ENCODE measurements around the gene BMPR1A. TPM values are rescaled to one million over a fixed set of nuclear protein-coding genes. Genes with fewer than 3 reads are reported as not detected.

Gene BMPR1A
- total and polyA plus RNA-seq, 2 donors from 2014 or later: 7.9 to 37.4 TPM

- Histone ChIP-seq H3K27ac (ENCODE audit: low read depth in 2 of 2, low read length in 2 of 2) (peak within 1 kb of the TSS; percentile 67 to 87), H3K36me3 (ENCODE audit: control insufficient read depth in 2 of 3, insufficient read depth in 3 of 3, low read length in 3 of 3) (no peaks in the 10 kb centered on the region), H3K4me1 (ENCODE audit: control insufficient read depth in 2 of 3, insufficient read depth in 2 of 3, low read depth in 1 of 3, low read length in 3 of 3) (peaks cover 0 to 43% (median 11%) of the 10 kb centered on the region in 3 donors), H3K4me3 (ENCODE audit: low read length in 3 of 3) (peak within 1 kb of the TSS in 1 of 3 donors; percentile 44), H3K9ac (ENCODE audit: low read length in 3 of 3) (peak within 1 kb of the TSS in 2 of 3 donors; percentile 32 to 40), H3K27me3 (ENCODE audit: control insufficient read depth, insufficient read depth, low read length) (no peaks in the 10 kb centered on the region), H3K9me3 (ENCODE audit: control insufficient read depth in 2 of 3, insufficient read depth in 1 of 3, low read length in 3 of 3) (no peaks in the 10 kb centered on the region)
- intact Hi-C loops (cut with DNase I): no loop called here
- DNase-seq (peak in 3 of 5 donors; percentile 67 to 78 (median 75)), FAIRE-seq (no peak)
- TF ChIP-seq, protein P1, sequence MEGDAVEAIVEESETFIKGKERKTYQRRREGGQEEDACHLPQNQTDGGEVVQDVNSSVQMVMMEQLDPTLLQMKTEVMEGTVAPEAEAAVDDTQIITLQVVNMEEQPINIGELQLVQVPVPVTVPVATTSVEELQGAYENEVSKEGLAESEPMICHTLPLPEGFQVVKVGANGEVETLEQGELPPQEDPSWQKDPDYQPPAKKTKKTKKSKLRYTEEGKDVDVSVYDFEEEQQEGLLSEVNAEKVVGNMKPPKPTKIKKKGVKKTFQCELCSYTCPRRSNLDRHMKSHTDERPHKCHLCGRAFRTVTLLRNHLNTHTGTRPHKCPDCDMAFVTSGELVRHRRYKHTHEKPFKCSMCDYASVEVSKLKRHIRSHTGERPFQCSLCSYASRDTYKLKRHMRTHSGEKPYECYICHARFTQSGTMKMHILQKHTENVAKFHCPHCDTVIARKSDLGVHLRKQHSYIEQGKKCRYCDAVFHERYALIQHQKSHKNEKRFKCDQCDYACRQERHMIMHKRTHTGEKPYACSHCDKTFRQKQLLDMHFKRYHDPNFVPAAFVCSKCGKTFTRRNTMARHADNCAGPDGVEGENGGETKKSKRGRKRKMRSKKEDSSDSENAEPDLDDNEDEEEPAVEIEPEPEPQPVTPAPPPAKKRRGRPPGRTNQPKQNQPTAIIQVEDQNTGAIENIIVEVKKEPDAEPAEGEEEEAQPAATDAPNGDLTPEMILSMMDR (IDR thresholded peaks at IDR 0.05; ENCODE audit: borderline replicate concordance, extremely low read depth, insufficient read depth): no peak
These were observed 201.9 kb downstream of the BMPR1A start, which contains the start of gene SNCG for GRCh38 chr10:86958116-86958900. Gene SNCG, plus strand, starts transcription at chr10:86958599. Its CDS starts 99 bp downstream, at chr10:86958698.

DNA sequence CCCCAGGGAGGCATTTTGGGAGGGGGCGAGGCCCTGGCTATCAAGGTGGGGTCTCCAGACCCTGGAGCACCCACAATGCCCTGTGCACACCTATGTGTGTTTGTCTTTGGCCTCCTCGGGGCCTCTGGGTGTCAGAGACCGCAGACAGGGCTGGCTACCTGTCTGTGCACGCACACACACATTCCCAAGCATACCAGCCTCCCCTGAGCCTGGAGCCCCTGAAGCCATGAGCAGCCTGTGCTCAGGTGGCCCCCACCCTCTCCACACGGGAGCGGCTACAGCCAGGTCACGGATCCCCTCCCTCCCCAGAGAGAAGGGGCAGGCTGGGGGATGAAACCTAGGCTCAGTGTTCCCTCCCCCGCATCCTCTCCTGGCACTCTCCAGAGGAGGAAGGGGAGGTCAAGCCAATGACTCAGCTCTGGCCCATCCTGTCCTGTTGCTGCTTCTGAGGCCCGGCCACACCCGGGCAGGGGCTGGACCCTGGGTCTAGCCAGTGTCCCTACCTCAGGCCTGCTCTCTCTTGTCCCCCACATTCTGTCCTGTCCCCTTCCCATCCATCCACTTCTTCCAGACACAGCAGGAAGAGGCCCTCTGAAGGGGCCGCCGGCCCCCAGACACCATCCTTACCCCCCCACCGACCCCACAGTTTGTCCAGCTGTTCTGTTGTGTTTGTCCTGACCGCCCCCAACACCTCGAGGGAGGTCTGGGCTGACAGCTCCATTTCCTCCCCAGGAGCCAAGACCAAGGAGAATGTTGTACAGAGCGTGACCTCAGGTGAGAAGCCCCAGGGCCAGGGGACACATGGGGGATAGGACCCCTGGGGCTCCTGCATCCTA is 202.7 kb downstream of the BMPR1A start:
- DNase-seq (peak; percentile 76 to 85 (median 82)), FAIRE-seq (no peak)
- intact Hi-C loops (cut with DNase I): no loop called here
- Histone ChIP-seq H3K9ac (ENCODE audit: low read length in 3 of 3) (peak overlapping the region in 2 of 3 donors; percentile 32 to 40), H3K27me3 (ENCODE audit: control insufficient read depth, insufficient read depth, low read length) (no peaks in the 10 kb centered on the region), H3K4me3 (ENCODE audit: low read length in 3 of 3) (peak overlapping the region in 1 of 3 donors; percentile 39), H3K36me3 (ENCODE audit: control insufficient read depth in 2 of 3, insufficient read depth in 3 of 3, low read length in 3 of 3) (no peaks in the 10 kb centered on the region), H3K27ac (ENCODE audit: low read depth in 2 of 2, low read length in 2 of 2) (peak overlapping the region; percentile 67 to 83), H3K9me3 (ENCODE audit: control insufficient read depth in 2 of 3, insufficient read depth in 1 of 3, low read length in 3 of 3) (no peaks in the 10 kb centered on the region), H3K4me1 (ENCODE audit: control insufficient read depth in 2 of 3, insufficient read depth in 2 of 3, low read depth in 1 of 3, low read length in 3 of 3) (peaks cover 0 to 35% (median 7%) of the 10 kb centered on the region in 3 donors)
- TF ChIP-seq, protein P1 (IDR thresholded peaks at IDR 0.05; ENCODE audit: borderline replicate concordance, extremely low read depth, insufficient read depth): no peak

GRCh38 chr10:86959737-86960002 is 203.3 kb downstream of the BMPR1A start:
- FAIRE-seq (no peak), DNase-seq (no peak)
- TF ChIP-seq, protein P1 (IDR thresholded peaks at IDR 0.05; ENCODE audit: borderline replicate concordance, extremely low read depth, insufficient read depth): no peak
- no peaks in the 10 kb centered on the region for H3K9me3 ChIP-seq (ENCODE audit: control insufficient read depth in 2 of 3, insufficient read depth in 1 of 3, low read length in 3 of 3)
- no peaks in the 10 kb centered on the region for H3K27me3 ChIP-seq (ENCODE audit: control insufficient read depth, insufficient read depth, low read length)
- H3K4me3 ChIP-seq (ENCODE audit: low read length in 3 of 3): no peak overlapping the region
- intact Hi-C loops (cut with DNase I): no loop called here
- no peaks in the 10 kb centered on the region for H3K36me3 ChIP-seq (ENCODE audit: control insufficient read depth in 2 of 3, insufficient read depth in 3 of 3, low read length in 3 of 3)
- no peak overlapping the region for H3K9ac ChIP-seq (ENCODE audit: low read length in 3 of 3)
- peaks cover 0 to 30% (median 7%) of the 10 kb centered on the region in 3 donors for H3K4me1 ChIP-seq (ENCODE audit: control insufficient read depth in 2 of 3, insufficient read depth in 2 of 3, low read depth in 1 of 3, low read length in 3 of 3)
- peak overlapping the region in 1 of 2 donors; percentile 78 for H3K27ac ChIP-seq (ENCODE audit: low read depth in 2 of 2, low read length in 2 of 2)
